GM21390 (cell line): Measurements from ENCODE around the gene ZFAND2B.

Experiments
- ATAC-seq: cut with Tn5 transposase; IDR thresholded peaks from one replicate; pipeline ENCODE4 v1.9.1; 2021; ENCODE audit not compliant: unreplicated experiment

ZFAND2B gene

GRCh38 chr2:219206328-219207133, at the start of gene ZFAND2B:
ZFAND2B (plus strand) TSS chr2:219206782; CDS start chr2:219206988, 206 bp downstream.
- peak; percentile 97 for ATAC-seq

- ATAC-seq: no peak
Observed at GRCh38 chr2:219157396-219157795, 49.2 kb upstream of the ZFAND2B start.

GRCh38 chr2:219158025-219158424, 48.6 kb upstream of the ZFAND2B start:
- no peak for ATAC-seq

- no peak for ATAC-seq
Observed at GRCh38 chr2:219158586-219158985, 48.0 kb upstream of the ZFAND2B start.

- ATAC-seq: peak; percentile 1
Observed at GRCh38 chr2:219159771-219160185, 46.8 kb upstream of the ZFAND2B start.

GRCh38 chr2:219160186-219161017, 46.2 kb upstream of the ZFAND2B start, which contains the start of gene NHEJ1:
NHEJ1 (minus strand) TSS chr2:219160815; CDS start chr2:219158362, 2,453 bp downstream.
- ATAC-seq: peak; percentile 84

- no peak for ATAC-seq
Observed at GRCh38 chr2:219161097-219161496, 45.5 kb upstream of the ZFAND2B start.

- no peak for ATAC-seq
Observed at GRCh38 chr2:219163156-219163555, 43.4 kb upstream of the ZFAND2B start.

- ATAC-seq: no peak
Observed at GRCh38 chr2:219165058-219165911, 41.3 kb upstream of the ZFAND2B start.

GRCh38 chr2:219167997-219168396, 38.6 kb upstream of the ZFAND2B start:
- no peak for ATAC-seq

GRCh38 chr2:219168526-219168925, 38.1 kb upstream of the ZFAND2B start:
- no peak for ATAC-seq

GRCh38 chr2:219168932-219169331, 37.6 kb upstream of the ZFAND2B start:
- no peak for ATAC-seq

GRCh38 chr2:219169930-219170654, 36.5 kb upstream of the ZFAND2B start, which contains the start of gene SLC23A3:
SLC23A3 (minus strand) TSS chr2:219170029; CDS start chr2:219169984, 45 bp downstream.
- ATAC-seq: no peak

GRCh38 chr2:219171231-219171651, 35.3 kb upstream of the ZFAND2B start:
- no peak for ATAC-seq

GRCh38 chr2:219172231-219173154, 34.1 kb upstream of the ZFAND2B start:
- no peak for ATAC-seq

- ATAC-seq: no peak
Observed at GRCh38 chr2:219173176-219173575, 33.4 kb upstream of the ZFAND2B start.

- no peak for ATAC-seq
Observed at GRCh38 chr2:219174146-219174545, 32.4 kb upstream of the ZFAND2B start.

- no peak for ATAC-seq
Observed at GRCh38 chr2:219174801-219175200, 31.8 kb upstream of the ZFAND2B start.

GRCh38 chr2:219175486-219175885, 31.1 kb upstream of the ZFAND2B start:
- no peak for ATAC-seq
